ENCODE measurements around the gene ODC1.

DNA sequence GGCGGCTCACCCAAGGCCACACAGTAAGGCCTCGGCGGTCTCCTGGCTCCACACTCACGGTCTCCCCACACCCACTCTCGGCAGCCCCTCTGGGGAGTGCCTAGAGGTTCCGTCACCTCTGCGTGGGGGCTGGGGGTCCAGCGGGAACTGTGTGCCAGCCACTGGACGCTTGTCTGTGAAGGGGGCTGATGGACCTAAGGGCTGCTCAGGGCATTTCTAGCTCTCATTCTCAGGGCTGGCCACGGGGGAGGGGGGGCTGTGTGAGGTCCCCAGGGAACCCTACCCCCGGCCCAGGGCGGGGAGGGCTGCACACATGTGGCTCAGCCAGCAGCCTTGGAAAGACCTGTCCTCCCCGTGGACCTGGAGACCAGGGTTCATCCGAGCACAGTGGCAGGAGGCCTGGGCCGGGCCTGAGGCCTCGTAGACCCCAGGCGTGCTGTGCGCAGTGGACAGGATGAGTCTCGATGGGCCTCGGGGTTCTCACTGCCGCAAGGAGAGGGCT, 27.1 kb upstream of the ODC1 start:
- TF ChIP-seq, protein P1, sequence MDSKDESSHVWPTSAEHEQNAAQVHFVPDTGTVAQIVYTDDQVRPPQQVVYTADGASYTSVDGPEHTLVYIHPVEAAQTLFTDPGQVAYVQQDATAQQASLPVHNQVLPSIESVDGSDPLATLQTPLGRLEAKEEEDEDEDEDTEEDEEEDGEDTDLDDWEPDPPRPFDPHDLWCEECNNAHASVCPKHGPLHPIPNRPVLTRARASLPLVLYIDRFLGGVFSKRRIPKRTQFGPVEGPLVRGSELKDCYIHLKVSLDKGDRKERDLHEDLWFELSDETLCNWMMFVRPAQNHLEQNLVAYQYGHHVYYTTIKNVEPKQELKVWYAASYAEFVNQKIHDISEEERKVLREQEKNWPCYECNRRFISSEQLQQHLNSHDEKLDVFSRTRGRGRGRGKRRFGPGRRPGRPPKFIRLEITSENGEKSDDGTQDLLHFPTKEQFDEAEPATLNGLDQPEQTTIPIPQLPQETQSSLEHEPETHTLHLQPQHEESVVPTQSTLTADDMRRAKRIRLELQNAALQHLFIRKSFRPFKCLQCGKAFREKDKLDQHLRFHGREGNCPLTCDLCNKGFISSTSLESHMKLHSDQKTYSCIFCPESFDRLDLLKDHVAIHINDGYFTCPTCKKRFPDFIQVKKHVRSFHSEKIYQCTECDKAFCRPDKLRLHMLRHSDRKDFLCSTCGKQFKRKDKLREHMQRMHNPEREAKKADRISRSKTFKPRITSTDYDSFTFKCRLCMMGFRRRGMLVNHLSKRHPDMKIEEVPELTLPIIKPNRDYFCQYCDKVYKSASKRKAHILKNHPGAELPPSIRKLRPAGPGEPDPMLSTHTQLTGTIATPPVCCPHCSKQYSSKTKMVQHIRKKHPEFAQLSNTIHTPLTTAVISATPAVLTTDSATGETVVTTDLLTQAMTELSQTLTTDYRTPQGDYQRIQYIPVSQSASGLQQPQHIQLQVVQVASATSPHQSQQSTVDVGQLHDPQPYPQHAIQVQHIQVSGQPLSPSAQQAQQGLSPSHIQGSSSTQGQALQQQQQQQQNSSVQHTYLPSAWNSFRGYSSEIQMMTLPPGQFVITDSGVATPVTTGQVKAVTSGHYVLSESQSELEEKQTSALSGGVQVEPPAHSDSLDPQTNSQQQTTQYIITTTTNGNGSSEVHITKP (tag by site-specific recombination; IDR thresholded peaks at IDR 0.05) = no peak
- TF ChIP-seq ZNF510 (tag by site-specific recombination; IDR thresholded peaks at IDR 0.05; ENCODE audit: insufficient replicate concordance) (no peak), ZNF114 (tag by site-specific recombination; IDR thresholded peaks at IDR 0.05) (no peak), ZFHX2 (tag by site-specific recombination; conservative IDR thresholded peaks at IDR 0.05) (no peak), ZNF341 (tag by site-specific recombination; IDR thresholded peaks at IDR 0.05; ENCODE audit: low read depth) (no peak), ZBTB1 (tag by site-specific recombination; IDR thresholded peaks at IDR 0.05) (no peak), ZNF138 (tag by site-specific recombination; IDR thresholded peaks at IDR 0.05; ENCODE audit: borderline replicate concordance) (no peak), ZNF792 (tag by site-specific recombination; IDR thresholded peaks at IDR 0.05) (no peak)
- TF ChIP-seq, protein P2, sequence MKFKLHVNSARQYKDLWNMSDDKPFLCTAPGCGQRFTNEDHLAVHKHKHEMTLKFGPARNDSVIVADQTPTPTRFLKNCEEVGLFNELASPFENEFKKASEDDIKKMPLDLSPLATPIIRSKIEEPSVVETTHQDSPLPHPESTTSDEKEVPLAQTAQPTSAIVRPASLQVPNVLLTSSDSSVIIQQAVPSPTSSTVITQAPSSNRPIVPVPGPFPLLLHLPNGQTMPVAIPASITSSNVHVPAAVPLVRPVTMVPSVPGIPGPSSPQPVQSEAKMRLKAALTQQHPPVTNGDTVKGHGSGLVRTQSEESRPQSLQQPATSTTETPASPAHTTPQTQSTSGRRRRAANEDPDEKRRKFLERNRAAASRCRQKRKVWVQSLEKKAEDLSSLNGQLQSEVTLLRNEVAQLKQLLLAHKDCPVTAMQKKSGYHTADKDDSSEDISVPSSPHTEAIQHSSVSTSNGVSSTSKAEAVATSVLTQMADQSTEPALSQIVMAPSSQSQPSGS (tag by site-specific recombination; IDR thresholded peaks at IDR 0.05; ENCODE audit: low read depth) = no peak
- TF ChIP-seq, protein P3, sequence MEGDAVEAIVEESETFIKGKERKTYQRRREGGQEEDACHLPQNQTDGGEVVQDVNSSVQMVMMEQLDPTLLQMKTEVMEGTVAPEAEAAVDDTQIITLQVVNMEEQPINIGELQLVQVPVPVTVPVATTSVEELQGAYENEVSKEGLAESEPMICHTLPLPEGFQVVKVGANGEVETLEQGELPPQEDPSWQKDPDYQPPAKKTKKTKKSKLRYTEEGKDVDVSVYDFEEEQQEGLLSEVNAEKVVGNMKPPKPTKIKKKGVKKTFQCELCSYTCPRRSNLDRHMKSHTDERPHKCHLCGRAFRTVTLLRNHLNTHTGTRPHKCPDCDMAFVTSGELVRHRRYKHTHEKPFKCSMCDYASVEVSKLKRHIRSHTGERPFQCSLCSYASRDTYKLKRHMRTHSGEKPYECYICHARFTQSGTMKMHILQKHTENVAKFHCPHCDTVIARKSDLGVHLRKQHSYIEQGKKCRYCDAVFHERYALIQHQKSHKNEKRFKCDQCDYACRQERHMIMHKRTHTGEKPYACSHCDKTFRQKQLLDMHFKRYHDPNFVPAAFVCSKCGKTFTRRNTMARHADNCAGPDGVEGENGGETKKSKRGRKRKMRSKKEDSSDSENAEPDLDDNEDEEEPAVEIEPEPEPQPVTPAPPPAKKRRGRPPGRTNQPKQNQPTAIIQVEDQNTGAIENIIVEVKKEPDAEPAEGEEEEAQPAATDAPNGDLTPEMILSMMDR (tag by site-specific recombination; IDR thresholded peaks at IDR 0.05) = no peak
